Lung microvascular endothelial cell (primary cell): ENCODE measurements around the gene TBC1D14. TPM values are rescaled to one million over a fixed set of nuclear protein-coding genes. Genes with fewer than 3 reads are reported as not detected.
A peak's percentile ranks its signal among the peaks of the same experiment; 100 is the strongest.

Experiments
- DNase-seq, 2 donors: peaks; one replicate each; pipeline versions ENCODE4 v3.0.0 to v3.0.0-alpha.2; 2010; ENCODE audit warnings: low read depth in 2 of 2
- total RNA-seq: library from RNA; depleted of rRNA; stranded (reverse); fragments of >200 nt; gene quantifications from 2 replicates; pipeline ENCODE4 v1.2.1, GENCODE V29; 2014

Gene TBC1D14
- total RNA-seq, 1 donor from 2014 or later, result 19.8 TPM

DNA sequence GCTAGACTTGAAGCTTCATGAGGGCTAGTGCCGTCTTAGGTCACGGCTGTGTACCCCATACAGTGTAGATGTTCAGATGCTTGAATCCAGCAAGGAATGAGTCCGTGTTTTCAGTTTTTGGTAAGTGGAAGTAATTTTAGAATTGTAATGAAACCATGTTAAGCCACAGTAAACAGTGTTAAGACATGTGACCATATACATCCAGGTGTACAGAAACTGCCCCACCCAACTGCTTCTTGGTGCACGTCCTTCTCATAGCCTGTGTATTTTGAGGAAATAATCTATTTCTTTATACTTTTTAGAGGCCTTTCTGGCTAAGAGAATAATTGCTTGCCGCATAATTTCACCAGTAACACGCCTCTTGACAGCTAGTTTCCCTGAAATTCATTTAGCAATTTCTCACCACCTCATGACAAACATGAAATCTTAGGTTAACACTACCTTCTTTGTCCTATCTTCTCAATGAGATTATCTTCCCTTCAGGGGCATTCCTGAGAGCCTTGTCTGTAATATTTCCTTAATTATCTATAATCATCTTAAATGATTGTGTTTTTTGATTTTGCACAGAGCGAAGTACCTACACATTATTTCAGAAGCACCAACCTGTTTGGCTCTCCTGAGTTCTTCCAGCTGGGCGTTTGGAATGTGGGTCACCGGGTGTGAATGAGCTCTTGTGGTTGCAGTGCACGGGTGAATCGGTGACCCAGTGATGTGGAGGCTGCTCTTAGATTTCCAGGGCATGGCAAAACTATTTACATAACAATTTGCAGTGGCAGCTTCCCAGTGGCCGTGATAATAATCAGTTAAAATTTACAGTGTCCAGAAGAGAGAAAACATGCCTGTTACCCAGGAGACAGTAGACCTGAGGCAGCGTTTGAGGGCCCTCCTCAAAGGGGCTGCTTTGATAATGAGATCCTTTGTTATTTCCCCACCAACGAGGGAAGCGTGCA is 83.4 kb downstream of the TBC1D14 start:
- DNase-seq, result no peak

DNA sequence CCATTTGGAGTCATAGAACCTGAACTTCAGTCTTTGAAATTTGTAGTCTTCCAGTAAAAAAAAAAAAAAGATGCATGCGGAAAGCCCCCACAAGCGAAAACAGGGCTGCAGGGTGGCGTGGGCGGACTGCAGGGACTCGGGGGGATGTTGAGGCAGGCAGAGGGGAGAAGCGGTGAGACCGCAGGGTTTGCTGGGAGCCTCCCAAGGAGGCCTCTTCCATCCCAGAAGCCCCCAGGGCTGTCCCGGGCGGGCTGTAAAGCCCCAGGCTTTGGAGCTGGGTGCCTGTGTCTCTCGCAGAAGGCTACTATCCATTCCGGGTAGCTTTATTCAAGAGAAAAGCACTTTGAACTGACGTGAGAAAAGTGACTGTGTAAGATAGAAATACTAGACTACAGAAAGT is 86.9 kb downstream of the TBC1D14 start:
- no peak for DNase-seq

DNA sequence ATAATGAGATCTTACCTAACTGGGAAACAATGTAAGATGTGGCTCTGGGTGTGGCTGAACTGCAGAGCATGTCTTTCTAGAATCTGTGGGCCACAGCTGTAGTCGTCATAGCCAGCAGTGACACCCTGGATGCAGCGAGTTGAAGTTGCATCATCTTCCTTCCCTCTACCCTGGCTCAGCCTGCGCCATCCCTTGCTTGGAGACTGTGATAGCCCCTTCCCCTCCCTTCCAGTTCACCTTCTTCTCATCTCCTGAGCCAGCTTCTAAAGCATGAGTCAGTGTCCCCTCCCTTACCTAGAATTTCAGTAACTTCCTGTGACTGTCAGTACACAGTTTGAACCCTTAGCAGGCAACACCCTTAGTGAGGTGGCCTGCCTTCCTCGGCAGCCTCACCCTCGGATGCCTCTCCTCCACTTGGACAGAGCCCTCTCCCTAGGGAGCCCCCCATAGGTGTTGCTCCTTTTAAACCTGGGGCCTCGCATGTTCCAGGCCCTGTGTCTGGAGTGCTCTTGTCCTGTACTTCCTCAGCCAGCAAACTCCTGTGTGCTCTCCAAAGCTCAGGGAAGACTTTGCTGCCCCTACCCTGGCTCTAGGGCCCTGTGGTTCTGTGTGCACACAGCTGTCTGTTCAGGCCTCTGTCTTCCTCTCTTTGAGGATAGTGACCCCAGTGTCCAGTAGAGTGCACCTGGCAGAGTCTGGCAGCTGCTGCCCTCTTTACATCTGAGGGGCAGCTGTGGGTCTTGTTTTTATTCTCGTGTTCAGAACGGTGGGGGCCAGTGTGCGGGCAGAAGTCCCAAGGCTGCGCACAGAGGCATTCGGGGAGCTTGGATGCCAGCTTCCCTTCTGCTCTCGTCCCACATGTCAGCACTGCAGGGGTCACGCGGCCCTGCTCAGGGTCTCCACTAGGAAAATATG is 89.8 kb downstream of the TBC1D14 start:
- no peak for DNase-seq

DNA sequence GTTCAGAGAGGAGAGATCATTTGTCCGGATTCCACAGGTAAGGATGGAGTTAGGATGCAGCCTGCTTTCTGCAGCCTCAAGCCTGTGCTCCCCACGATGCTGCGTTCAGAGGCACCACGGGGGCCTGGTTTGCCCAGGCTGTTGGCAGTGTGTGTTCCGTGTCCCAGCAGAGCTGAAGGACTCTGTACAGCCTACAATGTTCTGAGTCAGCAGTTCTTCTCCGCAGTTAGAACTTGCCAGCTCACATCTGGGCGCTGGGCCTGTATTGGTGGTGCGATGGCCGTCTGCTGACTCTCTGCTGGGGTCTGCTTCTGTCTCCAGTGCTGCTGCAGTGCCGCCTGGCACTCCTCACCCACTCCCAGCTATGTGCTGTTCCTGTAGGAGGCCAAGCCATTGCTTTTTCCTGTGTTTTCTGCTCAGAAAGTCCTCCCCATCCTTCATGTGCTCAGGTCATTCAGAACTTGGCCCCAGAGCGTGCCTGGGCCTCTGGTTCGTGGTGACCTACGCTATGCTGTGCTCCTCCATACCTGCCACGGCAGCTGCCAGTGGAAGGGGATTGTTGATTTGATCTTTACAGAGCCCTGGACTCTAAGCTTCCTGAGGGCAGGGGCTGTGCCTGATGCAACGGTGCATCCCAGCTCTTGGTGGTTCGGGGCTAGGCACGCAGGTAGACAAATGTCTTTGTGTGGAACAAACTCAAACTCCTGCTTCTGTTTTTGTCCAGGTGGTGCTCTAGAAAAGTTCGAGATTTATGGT is 91.0 kb downstream of the TBC1D14 start:
- DNase-seq, result no peak

DNA sequence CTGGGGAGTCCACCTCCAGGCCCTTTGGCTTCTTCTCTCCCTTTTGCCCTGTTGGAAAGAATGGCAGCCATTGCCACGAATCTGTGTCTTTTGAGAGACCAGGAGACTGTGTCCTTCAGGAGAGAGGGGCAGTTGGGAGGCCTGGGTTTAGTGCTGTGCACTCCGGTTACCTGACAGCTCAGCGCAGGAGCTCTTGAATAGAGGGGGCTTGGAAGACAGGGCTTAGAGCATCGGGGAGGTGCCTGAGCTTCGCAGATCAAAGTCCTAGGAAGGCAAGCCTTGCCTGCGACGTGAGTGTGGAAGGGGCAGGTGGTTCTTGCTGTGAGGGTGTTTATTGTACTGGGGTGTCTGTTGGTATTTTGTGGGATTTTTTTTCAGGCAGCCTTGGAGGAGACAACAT is 91.6 kb downstream of the TBC1D14 start:
- DNase-seq, result no peak

DNA sequence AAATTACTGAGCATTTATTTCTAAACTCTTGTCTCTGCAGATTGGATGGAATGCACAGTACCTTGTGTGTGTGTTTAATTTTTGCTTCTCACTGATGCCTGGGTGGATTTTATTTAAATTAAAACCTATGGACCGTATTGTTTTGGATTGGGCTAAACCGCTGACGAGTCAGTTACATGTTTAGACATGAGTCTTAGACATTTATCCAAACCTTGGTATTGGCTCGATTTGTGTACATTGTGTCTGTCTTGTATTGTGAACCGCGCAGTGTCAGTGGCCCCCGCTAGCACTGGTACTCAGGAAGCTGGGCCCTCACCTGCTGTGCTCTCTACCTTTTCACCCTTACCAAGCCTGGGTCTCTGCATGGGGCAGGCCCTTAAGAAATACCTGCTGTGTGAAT is 92.7 kb downstream of the TBC1D14 start:
- no peak for DNase-seq

DNA sequence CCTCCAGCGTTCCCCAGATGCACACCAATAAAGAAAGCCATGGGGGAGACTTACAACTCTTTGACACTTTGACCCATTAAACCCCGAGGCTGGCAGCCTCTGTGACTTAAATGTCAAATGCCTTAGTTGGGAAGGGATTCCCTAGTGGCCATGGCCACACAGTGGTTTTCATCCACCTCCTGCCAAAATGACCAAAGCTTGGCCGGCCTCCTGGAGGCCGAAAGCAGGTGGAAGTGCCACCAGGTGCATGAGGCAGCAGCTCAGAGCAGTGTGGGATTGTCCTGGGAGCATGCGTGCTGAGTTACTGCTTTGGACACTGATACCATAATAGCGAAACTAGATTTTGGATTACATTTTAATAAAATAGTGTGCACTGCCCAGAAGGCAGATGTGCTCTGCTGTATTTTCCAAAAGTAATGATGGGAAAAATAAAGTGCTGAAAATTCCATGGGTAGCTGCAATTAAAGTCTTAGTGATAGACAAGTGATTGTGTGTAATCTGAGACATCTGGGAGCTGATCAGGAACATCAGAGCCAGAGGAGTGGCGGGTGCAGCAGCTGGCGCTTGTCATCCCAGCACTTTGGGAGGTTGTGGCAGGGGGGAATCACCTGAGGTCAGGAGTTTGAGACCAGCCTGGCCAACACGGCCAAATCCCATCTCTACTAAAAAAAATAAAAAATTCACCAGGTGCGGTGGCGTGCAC is 93.7 kb downstream of the TBC1D14 start:
- DNase-seq, result no peak

DNA sequence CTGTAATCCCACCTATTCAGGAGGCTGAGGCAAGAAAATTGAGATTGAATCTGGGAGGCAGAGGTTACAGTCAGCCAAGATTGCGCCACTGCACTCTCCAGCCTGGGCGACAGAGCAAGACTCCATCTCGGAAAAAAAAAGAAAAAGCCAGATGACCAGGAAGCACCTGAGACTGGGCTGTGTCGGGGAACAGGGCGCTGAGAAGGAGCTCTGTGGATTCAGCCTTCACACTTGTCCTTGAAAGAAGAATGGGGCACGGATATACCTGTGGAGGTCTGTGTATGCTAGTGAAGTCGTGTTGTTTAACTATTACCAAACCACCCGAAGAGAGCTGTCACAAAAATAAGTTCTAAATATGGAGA is 94.2 kb downstream of the TBC1D14 start:
- no peak for DNase-seq

DNA sequence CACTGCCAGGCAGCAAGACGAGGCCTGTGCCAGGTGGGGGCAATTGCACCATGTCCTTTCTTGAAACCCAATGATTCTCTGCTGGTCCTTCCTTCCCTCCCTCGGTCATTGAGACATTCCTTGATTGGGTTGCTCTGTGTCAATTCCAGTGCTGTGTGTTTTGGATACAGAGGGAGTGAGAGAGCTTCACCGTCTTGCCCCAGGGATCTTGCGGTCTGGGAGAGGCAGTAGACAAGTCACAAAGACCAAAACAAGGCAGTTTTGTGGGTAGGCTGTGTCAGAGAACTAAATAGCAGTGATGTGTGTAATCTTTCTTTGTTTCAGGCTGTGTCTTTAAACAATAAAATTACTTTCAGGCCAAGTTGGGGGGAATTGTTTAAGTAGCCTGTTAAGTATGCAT is 94.7 kb downstream of the TBC1D14 start:
- no peak for DNase-seq

DNA sequence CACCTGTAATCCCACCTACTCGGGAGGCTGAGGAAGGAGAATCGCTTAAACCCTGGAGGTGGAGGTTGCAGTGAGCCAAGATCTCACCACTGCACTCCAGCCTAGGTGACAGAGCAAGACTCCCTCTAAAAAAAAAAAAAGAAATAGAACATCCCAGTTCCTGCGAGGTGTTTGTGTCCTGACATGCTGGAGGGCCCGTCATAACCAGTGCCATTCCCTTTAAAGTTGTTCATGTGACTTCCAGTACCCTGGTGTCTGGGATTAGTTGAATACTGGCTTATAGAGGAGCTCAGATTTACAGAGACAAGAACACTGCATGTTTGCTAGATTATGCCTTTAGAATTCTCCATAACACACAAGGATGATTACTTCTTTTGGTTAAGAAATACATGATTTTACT is 95.9 kb downstream of the TBC1D14 start:
- no peak for DNase-seq

DNA sequence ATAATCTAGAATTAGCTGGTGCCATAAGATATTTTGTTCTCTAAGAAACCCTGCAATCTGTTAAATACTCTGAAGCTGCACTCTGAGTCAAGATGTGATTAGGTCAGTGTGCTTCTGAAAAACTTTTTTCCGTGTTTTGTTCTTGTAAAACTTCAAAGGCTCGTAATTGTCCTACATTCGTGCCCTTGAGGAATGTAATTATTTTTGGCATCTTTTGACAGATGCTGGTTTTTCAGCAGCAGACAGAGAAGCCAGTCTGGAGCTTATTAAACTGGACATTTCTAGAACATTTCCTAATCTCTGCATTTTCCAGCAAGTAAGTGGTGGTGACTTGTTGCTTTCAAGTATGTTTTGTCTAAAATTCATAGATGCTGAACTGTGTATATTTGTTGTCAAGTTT is 96.8 kb downstream of the TBC1D14 start:
- DNase-seq, result no peak

DNA sequence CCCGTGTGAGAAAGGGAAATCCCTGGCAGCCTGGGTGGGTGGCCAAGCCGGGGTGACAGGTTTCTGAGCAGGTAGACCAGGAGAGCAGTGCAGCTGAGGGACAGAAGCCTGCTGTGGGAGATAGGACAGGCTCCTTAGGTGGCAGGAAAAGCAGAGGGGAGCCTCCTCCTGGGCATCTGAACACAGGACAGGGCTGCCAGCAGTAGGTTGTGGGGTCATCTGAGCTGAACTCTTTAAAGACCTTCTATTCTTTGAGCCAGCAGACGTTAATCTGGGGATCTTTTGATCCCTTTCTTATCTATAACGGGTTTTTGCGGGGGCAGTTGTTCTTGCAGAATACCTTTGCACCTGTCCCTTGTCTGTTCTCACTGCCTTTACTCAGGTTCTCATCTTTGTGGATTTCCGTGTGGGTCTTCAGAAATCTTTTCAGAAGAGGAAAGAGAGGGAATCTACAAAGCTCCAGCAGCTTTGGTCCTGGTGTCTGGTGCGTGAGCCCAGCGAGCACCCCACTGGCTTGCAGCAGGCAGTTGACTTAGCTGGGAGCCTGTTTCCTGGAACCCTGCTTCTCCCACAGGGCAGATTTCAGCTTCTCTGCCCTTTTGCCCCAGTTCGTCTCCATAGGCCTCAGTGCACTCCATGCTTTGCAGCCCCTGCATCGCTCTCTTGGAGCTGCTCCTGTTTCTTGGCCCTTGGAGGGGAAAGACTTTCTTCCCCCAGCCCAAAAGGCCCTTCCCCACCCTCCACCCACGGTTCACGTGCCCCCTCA is 97.7 kb downstream of the TBC1D14 start:
- no peak for DNase-seq

DNA sequence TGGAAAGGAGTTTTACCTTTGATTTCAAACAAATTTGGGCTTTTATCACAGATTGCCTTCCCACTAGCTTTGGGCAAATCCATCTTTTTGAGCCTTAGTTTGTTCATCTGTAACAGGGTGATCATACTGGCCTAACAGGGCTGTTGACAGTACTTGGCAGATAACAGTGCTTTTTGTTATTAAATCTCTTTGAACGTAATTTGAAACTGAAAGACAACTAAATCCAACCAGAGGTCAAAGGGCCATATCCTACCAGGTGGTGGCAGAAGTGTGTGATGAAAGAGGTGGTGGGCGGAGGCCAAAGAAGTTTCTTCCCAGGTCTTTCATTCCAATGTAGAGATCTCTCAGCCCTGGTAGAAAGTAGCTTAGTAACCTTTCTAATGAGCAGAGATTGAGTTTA is 98.3 kb downstream of the TBC1D14 start:
- DNase-seq, result peak in 1 of 2 donors; percentile 57

DNA sequence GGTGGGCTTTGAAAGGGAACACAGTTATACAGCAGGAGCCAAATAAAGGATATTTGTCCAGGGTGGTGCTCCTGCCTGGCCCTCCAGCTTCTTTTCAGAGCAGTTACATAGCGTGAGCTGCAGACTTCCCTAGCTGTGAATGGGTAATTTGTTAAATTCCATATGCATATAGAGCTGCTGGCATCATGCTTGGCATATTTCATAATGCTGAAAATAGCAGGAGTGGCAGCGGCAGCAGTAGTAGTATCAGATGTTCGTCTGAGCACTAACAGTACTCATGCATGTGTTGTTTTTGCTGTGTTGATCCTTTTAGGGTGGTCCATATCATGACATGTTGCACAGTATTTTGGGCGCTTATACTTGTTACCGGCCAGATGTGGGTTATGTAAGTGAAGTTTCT is 99.9 kb downstream of the TBC1D14 start:
- DNase-seq, result no peak

DNA sequence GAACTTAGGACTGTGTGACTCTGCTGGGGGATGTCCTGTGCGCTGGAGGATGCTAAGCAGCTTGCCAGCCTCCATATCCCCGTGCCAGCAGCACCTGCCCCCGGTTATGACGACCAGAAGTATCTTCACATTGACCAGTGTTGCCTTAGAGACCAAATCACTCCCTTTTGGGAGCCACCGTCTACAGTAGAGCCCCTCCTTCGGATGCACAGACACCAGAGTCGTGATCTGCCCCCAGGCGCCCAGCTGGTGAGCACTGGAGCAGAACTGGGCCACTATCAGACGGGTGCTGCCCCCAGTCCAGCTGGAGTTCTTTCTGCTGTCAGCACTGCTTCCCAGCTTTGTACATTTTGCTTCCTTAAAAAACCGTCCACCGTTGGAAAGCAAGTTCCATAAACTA is 103.5 kb downstream of the TBC1D14 start:
- DNase-seq, result no peak

DNA sequence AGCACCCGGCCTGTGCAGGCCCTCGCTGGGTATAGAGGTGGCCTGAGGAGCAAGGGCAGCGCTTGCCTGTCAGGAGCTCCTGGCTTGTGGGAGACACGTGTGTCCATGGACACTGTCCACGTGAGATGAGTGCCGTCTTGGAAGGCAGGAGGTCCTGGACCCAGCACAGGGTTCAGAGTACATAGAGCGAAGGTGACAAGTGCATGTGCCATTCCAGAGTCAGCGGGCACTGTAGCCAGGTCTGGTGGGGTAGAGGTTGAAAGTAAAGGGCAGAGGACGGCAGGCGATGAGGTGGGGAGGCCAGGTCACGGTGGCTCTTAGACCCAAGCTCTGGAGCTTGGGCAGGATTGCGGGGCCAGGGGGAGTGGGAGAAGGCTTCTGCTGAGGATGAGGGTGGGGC is 105.2 kb downstream of the TBC1D14 start:
- no peak for DNase-seq

DNA sequence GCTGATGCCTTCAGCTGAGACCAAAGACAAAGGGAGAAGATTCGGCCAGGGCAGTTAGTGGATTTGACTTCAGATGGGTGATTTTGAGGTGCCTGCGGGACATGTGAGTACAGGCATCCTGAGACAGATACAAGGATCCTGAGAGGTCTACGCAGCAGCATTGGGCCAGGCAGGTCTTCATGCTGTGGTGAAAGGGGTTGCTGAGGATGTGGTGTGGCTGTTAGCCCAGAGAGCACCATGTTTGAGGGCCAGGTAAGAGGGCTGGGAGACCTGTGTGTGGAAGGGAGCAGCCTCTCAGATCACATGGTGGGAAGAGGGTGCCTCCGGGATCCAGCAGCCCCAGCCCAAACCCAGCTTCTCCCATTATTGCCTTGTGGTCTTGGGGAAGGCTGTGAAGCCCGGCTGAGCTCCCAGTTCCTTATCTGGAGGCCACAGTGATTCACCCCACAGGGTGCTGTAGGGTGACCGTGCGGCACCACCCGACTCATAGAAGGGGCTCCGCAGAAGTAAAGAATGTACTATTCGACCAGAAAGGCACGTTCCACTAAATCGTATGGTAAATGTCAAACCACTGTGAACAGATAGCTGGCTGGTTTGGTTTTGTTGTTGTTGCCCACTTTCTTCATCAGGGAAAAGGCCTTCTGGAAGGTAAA is 105.9 kb downstream of the TBC1D14 start:
- no peak for DNase-seq

DNA sequence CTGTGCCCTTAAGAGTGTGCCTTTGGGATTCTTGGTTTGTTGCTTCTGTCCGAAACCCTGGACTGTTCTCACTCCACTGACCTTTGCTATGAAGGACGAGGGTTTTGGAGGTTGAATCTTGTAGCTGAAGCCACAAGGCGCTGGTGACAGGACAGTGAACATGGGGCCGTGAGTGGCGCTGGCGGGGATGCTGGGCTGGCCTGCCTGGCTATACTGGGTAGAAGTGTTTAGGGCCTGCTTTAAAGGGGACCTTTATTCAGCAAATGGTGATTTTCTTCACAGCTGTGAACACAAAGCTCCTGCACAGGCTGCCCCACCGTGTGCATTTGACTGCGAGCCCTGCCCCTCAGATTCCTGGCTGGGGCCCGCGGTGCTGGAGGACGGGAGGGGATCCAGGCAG is 106.5 kb downstream of the TBC1D14 start:
- no peak for DNase-seq

DNA sequence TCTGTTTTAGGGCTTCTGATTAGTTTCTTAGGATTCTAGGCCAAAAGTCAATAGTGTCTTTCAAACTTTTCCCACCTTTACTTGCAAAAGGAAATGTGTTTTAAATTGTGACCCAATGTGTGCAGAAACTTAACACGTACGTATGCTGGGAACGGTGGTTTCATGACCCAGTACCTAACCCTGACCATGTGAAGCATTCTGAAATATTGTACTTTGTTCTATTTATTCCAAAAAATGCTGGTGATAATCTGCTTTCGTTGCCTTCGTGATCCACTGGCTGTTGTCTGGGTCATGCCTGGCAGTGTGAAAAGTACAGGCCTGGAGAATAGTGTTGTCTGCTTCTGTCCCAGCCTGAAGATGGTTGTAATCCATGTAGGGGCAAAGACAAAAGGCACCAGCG is 106.9 kb downstream of the TBC1D14 start:
- no peak for DNase-seq
